ENCODE data around the gene PWP2. TPM values are rescaled to one million over a fixed set of nuclear protein-coding genes. Genes with fewer than 3 reads are reported as not detected.
"Not testable (repeated sequence)": the region's sequence is repeated elsewhere in the genome, so short reads cannot be mapped to it uniquely, and the experiment has no call there.

PWP2 gene
- total RNA-seq, 1 donor from 2014 or later = 9.9 TPM

GRCh38 chr21:44142470-44142869 is 35.3 kb downstream of the PWP2 start:
- H3K4me3 ChIP-seq; intact Hi-C loops (cut with DNase I); H3K36me3 ChIP-seq; DNase-seq; H3K27me3 ChIP-seq; H3K9me3 ChIP-seq; H3K27ac ChIP-seq; ATAC-seq; H3K4me1 ChIP-seq: not testable (repeated sequence)

DNA sequence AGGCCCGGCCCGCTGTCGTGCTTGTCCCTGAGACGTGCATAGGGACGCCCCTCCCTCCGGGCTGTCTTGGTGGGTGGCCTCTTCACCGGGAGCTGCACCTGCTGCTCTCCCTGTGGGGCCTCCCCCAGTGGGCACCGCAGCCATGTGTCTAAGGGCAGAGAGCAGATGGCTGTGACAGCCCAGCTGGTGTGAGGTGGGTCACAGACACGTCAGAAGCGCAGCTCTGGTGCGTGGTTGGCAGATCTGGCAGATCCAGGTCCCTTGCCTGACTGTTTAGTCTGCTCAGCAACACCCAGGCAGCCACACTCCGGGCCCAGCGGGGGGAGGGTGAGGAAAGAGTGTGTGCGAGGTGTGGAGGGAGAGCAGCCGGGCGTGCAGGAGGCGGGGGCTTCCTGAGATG is 36.2 kb downstream of the PWP2 start:
- H3K9me3 ChIP-seq; intact Hi-C loops (cut with DNase I); ATAC-seq; H3K27ac ChIP-seq; H3K36me3 ChIP-seq; H3K27me3 ChIP-seq; H3K4me1 ChIP-seq; DNase-seq; H3K4me3 ChIP-seq: not testable (repeated sequence)

DNA sequence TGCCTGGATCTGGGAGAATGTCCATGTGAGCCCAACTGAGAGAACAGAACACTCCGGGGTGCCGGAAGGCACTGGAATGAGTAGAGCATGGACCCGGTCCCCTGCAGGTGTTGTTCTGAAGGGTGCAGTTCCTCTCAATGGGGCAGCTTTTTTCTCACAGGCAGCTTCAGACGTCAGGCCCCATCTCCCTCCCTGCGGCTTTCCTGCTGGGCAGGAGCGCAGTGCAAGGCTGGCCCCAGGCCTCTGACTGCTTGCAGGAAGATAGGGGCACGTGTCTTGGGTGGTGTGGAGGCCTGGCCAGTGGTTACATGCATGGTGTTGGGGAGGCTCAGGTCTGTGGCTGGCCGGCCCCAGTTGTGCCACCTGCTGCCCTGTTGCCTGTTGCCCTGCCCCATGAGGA is 36.8 kb downstream of the PWP2 start:
- H3K27ac ChIP-seq; H3K4me1 ChIP-seq; ATAC-seq; DNase-seq; intact Hi-C loops (cut with DNase I); H3K36me3 ChIP-seq; H3K4me3 ChIP-seq; H3K9me3 ChIP-seq; H3K27me3 ChIP-seq: not testable (repeated sequence)

DNA sequence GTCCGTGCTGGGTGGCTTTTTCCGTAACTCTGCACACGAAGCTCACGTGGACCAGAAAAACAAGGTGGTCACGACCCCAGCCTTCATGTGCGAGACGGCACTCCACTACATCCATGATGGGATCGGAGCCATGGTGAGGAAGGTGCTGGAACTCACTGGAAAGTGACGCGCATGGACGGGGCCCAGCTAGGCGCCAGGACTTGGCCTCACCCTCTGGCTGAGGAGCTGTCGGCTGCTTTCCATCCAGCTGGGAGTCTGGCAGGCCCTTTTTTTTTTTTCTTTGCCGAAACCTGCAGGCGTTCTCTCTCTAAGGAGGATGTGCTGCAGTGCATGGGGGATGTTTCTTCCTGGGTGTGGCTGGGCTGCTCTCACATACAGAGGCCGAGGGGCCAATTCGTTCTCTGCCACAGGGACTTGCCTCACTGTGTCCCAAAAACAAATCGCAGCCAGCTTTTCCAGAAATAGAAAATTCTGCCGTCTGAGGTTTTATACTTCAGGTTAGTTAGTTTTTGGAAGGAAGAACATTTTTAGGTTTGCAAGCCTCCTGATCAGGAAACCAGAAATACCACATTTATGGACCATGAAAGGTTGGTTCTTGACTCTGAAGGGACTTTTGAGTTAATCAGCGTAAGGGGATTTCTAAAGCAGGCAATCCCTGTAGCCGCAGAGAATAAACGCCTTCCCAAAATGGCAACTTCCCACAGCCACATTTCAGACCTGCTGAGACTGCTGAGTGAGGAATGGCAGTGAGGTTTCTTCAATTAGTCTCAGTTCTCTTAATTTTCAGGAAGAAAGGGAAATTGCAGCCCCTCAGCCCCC is 37.8 kb downstream of the PWP2 start:
- H3K27me3 ChIP-seq; H3K9me3 ChIP-seq; H3K4me1 ChIP-seq; H3K27ac ChIP-seq; H3K36me3 ChIP-seq; intact Hi-C loops (cut with DNase I); H3K4me3 ChIP-seq; ATAC-seq; DNase-seq: not testable (repeated sequence)

DNA sequence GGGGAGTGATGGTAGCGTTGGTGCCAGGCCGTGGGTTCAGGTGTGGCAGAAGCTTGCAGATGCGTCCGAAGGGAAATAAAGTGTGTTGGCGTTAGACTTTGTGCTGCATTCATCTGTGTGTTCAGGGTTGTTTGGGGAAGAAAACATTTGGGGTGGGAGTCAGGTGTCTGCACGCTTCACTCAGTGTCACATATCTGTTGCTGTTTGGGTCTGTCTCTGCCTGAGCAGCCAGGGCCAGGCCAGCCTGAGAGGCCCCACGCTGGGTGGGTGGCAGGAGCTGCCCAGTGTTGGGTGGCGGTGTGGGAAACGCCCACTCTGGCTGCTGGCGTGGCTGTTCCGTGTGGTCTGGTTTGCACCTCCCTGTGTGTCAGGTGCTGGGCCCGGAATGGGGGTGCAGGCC is 38.4 kb downstream of the PWP2 start:
- H3K9me3 ChIP-seq; intact Hi-C loops (cut with DNase I); H3K4me3 ChIP-seq; H3K4me1 ChIP-seq; H3K36me3 ChIP-seq; H3K27me3 ChIP-seq; H3K27ac ChIP-seq; DNase-seq: not testable (repeated sequence)
- ATAC-seq = peak; percentile 6

GRCh38 chr21:44147108-44147507 is 39.9 kb downstream of the PWP2 start:
- H3K4me1 ChIP-seq; H3K9me3 ChIP-seq; H3K4me3 ChIP-seq; H3K27me3 ChIP-seq; H3K36me3 ChIP-seq; intact Hi-C loops (cut with DNase I); H3K27ac ChIP-seq; DNase-seq: not testable (repeated sequence)
- ATAC-seq = peak; percentile 76

DNA sequence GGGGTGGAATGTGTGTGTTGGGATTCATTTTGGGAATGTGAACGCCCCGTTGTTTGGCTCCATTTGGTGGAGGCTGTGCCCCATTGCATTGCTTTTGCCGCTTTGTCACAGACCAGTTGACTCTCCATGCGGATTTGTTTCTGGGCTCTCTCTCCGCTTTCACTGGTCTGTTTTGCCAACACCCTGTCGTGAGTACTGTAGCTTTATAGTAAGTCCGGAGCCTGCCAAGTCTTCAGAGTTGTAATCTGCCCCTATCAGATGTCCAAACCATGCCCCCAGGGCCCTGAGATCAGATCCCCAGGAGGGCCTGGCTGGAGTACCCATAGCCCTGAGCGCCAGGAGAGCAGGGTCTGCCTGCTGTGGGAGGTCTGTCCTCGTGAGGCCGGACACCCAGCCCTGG is 43.1 kb downstream of the PWP2 start:
- H3K27me3 ChIP-seq; H3K9me3 ChIP-seq; ATAC-seq; H3K4me3 ChIP-seq; H3K36me3 ChIP-seq; DNase-seq; H3K4me1 ChIP-seq; H3K27ac ChIP-seq; intact Hi-C loops (cut with DNase I): not testable (repeated sequence)

DNA sequence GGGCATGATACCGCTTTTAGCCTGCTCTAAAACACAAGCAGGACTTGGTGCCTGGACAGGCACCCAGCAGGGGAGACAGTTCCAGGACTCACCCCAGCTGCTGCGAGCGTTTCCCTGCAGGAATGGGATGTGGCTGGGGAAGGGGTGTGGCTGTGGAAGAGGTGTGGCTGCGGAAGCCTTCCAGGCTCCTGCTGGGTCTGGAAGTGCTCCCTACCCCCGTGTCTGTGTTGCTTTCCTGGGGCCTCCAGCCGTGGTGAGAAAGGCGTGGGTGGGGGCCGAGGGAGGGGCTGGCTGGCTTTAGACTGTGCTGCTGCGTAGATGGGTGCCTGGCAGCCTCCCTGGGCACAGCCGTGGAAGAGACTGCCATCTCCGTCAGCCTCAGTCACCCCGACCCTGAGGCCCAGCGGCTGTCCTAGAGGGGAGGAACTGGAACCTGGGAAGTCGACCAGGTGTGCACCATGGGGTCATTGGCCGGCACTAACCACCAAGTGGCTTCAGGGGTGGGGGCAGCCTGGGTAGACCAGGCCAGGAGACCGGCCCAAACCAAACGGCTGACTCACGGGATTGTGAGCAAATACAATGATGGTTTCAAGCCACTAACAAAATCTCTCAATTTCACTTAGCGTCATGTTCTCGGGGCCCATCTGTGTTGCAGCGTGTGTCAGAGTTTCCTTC is 46.2 kb downstream of the PWP2 start:
- H3K4me1 ChIP-seq; H3K27me3 ChIP-seq; H3K36me3 ChIP-seq; intact Hi-C loops (cut with DNase I); DNase-seq; H3K27ac ChIP-seq; H3K9me3 ChIP-seq; H3K4me3 ChIP-seq: not testable (repeated sequence)
- ATAC-seq = peak; percentile 57

DNA sequence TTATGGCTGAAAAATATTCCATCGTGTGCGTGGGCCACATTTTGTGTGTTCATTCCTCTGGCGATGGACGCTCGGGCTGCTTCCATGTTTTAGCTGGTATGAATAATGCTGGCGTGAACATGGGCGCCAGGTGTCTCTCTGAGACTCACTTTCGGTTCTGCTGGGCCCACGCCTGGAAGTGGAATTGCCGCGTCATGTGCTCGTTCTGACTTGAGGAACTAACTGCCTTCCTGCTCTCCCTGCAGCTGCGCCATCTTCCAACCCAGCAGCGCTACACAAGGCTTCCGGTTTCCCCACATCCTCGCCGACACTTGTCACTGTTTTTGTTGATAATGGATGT is 46.7 kb downstream of the PWP2 start:
- H3K9me3 ChIP-seq; H3K27ac ChIP-seq; H3K4me1 ChIP-seq; H3K36me3 ChIP-seq; DNase-seq; intact Hi-C loops (cut with DNase I); H3K27me3 ChIP-seq; H3K4me3 ChIP-seq: not testable (repeated sequence)
- peak; percentile 71 for ATAC-seq

- H3K27ac ChIP-seq; intact Hi-C loops (cut with DNase I); H3K9me3 ChIP-seq; H3K4me1 ChIP-seq; H3K27me3 ChIP-seq; DNase-seq; H3K36me3 ChIP-seq; H3K4me3 ChIP-seq: not testable (repeated sequence)
- peak; percentile 81 for ATAC-seq
These were observed 47.6 kb downstream of the PWP2 start for GRCh38 chr21:44154816-44155230.

GRCh38 chr21:44155231-44155993 is 48.2 kb downstream of the PWP2 start:
- H3K4me3 ChIP-seq; ATAC-seq; DNase-seq; H3K27me3 ChIP-seq; H3K36me3 ChIP-seq; H3K4me1 ChIP-seq; H3K27ac ChIP-seq; intact Hi-C loops (cut with DNase I); H3K9me3 ChIP-seq: not testable (repeated sequence)

DNA sequence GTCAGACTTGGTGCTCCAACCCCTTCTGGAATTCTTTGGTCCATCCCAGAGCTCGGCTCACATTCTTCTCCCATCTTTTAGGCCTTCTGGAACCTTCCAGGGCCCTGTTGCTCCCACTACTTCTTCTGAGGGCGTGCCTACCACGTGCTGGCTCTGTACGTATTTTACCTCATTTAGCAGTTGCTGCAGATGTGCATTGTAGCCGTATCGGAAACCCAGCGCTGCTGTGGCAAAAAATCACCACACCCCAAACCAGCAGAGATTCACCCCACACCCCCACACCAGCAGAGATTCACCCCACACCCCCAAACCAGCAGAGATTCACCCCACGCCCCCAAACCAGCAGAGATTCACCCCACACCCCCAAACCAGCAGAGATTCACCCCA is 48.8 kb downstream of the PWP2 start:
- intact Hi-C loops (cut with DNase I); H3K27ac ChIP-seq; H3K27me3 ChIP-seq; ATAC-seq; DNase-seq; H3K4me1 ChIP-seq; H3K4me3 ChIP-seq; H3K9me3 ChIP-seq; H3K36me3 ChIP-seq: not testable (repeated sequence)

GRCh38 chr21:44157439-44158081 is 50.4 kb downstream of the PWP2 start:
- H3K9me3 ChIP-seq; H3K27me3 ChIP-seq; H3K4me3 ChIP-seq; H3K4me1 ChIP-seq; H3K36me3 ChIP-seq; intact Hi-C loops (cut with DNase I); H3K27ac ChIP-seq; DNase-seq: not testable (repeated sequence)
- peak; percentile 29 for ATAC-seq

- not testable (repeated sequence) for H3K4me3 ChIP-seq, H3K4me1 ChIP-seq
These were observed 50.9 kb downstream of the PWP2 start for GRCh38 chr21:44158082-44158468.

More at GRCh38 chr21:44158082-44158468, 50.9 kb downstream of the PWP2 start:
- H3K27ac ChIP-seq; H3K36me3 ChIP-seq; DNase-seq; H3K9me3 ChIP-seq; H3K27me3 ChIP-seq; intact Hi-C loops (cut with DNase I); ATAC-seq: not testable (repeated sequence)

All from upper lobe of right lung (tissue), 1 donor.